Breast epithelium (tissue), 4 donors: Measurements from ENCODE around the gene PPP3CB. TPM values are rescaled to one million over a fixed set of nuclear protein-coding genes. Genes with fewer than 3 reads are reported as not detected.

Source experiments
- DNase-seq, 2 donors: peaks; one replicate each; pipeline ENCODE4 v3.0.0-alpha.2; 2019; ENCODE audit warnings: low spot score in 2 of 2
- H3K27ac ChIP-seq, 2 donors: fragments of 200-600 bp; sonication (generic) in 1 of 2; one replicate each; pipeline ENCODE4 v1.5.1; 2016 to 2019; ENCODE audit warnings: mild to moderate bottlenecking in 1 of 2
- H3K27me3 ChIP-seq, 2 donors: fragments of 200-600 bp; sonication (generic) in 1 of 2; one replicate each; pipeline versions ENCODE4 v1.5.1 to v1.6.0; 2017 to 2019; ENCODE audit warnings: control low read depth in 1 of 2, mild to moderate bottlenecking in 1 of 2
- H3K36me3 ChIP-seq: fragments of 200-600 bp; one replicate; pipeline ENCODE4 v1.5.1; 2019
- H3K4me1 ChIP-seq, 2 donors: fragments of 200-600 bp; sonication (generic); one replicate each; pipeline ENCODE4 v1.5.1; 2016 to 2019; ENCODE audit warnings: control low read depth in 1 of 2
- H3K4me3 ChIP-seq, 3 donors: fragments of 200-600 bp; sonication (generic); 1 replicate in 2 of 3; 2 replicates in 1 of 3; pipeline ENCODE4 v1.5.1; 2016 to 2019; ENCODE audit warnings: mild to moderate bottlenecking in 3 of 3, moderate library complexity in 2 of 3
- H3K9me3 ChIP-seq, 2 donors: fragments of 200-600 bp; sonication (generic) in 1 of 2; one replicate each; pipeline ENCODE4 v1.5.1; 2016 to 2019; ENCODE audit warnings: control low read depth in 1 of 2
- POLR2A ChIP-seq: fragments of 450-650 bp; IDR thresholded peaks from one replicate; pipeline ENCODE4 v1.6.1; 2016; ENCODE audit warnings: antibody characterized with exemption, mild to moderate bottlenecking, moderate library complexity
- POLR2AphosphoS5 ChIP-seq, 3 donors: sonication (generic); formaldehyde crosslinking; IDR thresholded peaks; one replicate each; pipeline ENCODE4 v1.6.1; 2017; ENCODE audit warnings: antibody characterized with exemption in 3 of 3
- intact Hi-C: fragments of 100-400 bp; cut with DNase I; formaldehyde crosslinking; loops from one replicate; pipeline ENCODE4 v1.15.1; 2023; ENCODE audit warnings: low total_unique reads
- total RNA-seq, 3 donors: library from RNA; depleted of rRNA; stranded (reverse); fragments of >200 nt; gene quantifications; one replicate each; pipeline ENCODE4 v1.1.0, GENCODE V29; 2016
- TF ChIP-seq, protein P1 (sequence below), 3 donors: fragments of 450-650 bp; IDR thresholded peaks; one replicate each; pipeline ENCODE4 v1.5.1; 2016 to 2017; ENCODE audit warnings: antibody characterized with exemption in 3 of 3, mild to moderate bottlenecking in 3 of 3, moderate library complexity in 3 of 3

Gene PPP3CB
- total RNA-seq, 3 donors from 2014 or later: 42.0 to 79.0 (median 49.5) TPM

- no peak overlapping the region for H3K4me3 ChIP-seq
- no peak for TF ChIP-seq POLR2A
- TF ChIP-seq, protein P1, sequence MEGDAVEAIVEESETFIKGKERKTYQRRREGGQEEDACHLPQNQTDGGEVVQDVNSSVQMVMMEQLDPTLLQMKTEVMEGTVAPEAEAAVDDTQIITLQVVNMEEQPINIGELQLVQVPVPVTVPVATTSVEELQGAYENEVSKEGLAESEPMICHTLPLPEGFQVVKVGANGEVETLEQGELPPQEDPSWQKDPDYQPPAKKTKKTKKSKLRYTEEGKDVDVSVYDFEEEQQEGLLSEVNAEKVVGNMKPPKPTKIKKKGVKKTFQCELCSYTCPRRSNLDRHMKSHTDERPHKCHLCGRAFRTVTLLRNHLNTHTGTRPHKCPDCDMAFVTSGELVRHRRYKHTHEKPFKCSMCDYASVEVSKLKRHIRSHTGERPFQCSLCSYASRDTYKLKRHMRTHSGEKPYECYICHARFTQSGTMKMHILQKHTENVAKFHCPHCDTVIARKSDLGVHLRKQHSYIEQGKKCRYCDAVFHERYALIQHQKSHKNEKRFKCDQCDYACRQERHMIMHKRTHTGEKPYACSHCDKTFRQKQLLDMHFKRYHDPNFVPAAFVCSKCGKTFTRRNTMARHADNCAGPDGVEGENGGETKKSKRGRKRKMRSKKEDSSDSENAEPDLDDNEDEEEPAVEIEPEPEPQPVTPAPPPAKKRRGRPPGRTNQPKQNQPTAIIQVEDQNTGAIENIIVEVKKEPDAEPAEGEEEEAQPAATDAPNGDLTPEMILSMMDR (IDR thresholded peaks at IDR 0.05): no peak
- H3K27ac ChIP-seq: no peak overlapping the region
- no peaks in the 10 kb centered on the region for H3K36me3 ChIP-seq
- H3K4me1 ChIP-seq: peaks cover 0 to 3% of the 10 kb centered on the region in 2 donors
- H3K9me3 ChIP-seq: no peaks in the 10 kb centered on the region
- intact Hi-C loops: no loop called here
- DNase-seq: no peak
- no peaks in the 10 kb centered on the region for H3K27me3 ChIP-seq
Observed at GRCh38 chr10:73497623-73498022, 1.8 kb upstream of the PPP3CB start.

- DNase-seq: peak; percentile 82 to 87
- TF ChIP-seq, protein P1 (IDR thresholded peaks at IDR 0.05): no peak
- TF ChIP-seq POLR2A: no peak
- peak; percentile 7 to 38 (median 14) for TF ChIP-seq POLR2AphosphoS5 (IDR thresholded peaks at IDR 0.05)
- no peaks in the 10 kb centered on the region for H3K27me3 ChIP-seq
- H3K36me3 ChIP-seq: no peaks in the 10 kb centered on the region
- intact Hi-C loops: no loop called here
- H3K4me3 ChIP-seq: peak overlapping the region; percentile 70 to 93 (median 83)
- H3K27ac ChIP-seq: peak overlapping the region; percentile 98
- H3K4me1 ChIP-seq: peaks cover 0 to 3% of the 10 kb centered on the region in 2 donors
- H3K9me3 ChIP-seq: no peaks in the 10 kb centered on the region
Observed at GRCh38 chr10:73495226-73495883, 469 bp downstream of the PPP3CB start.

GRCh38 chr10:73494877-73495225 is 973 bp downstream of the PPP3CB start:
- H3K27ac ChIP-seq: peak overlapping the region; percentile 98
- peak overlapping the region; percentile 70 to 93 (median 83) for H3K4me3 ChIP-seq
- peaks cover 0 to 3% of the 10 kb centered on the region in 2 donors for H3K4me1 ChIP-seq
- H3K27me3 ChIP-seq: no peaks in the 10 kb centered on the region
- intact Hi-C loops: no loop called here
- H3K36me3 ChIP-seq: no peaks in the 10 kb centered on the region
- DNase-seq: no peak
- no peak for TF ChIP-seq POLR2AphosphoS5 (IDR thresholded peaks at IDR 0.05)
- TF ChIP-seq, protein P1 (IDR thresholded peaks at IDR 0.05): no peak
- no peak for TF ChIP-seq POLR2A
- no peaks in the 10 kb centered on the region for H3K9me3 ChIP-seq

GRCh38 chr10:73494213-73494612 is 1.6 kb downstream of the PPP3CB start:
- TF ChIP-seq POLR2AphosphoS5 (IDR thresholded peaks at IDR 0.05) (no peak), POLR2A (no peak)
- TF ChIP-seq, protein P1 (IDR thresholded peaks at IDR 0.05): no peak
- peak overlapping the region in 1 of 2 donors; percentile 98 for H3K27ac ChIP-seq
- H3K27me3 ChIP-seq: no peaks in the 10 kb centered on the region
- intact Hi-C loops: no loop called here
- no peaks in the 10 kb centered on the region for H3K9me3 ChIP-seq
- no peaks in the 10 kb centered on the region for H3K36me3 ChIP-seq
- peak overlapping the region; percentile 70 to 93 (median 83) for H3K4me3 ChIP-seq
- peaks cover 0 to 3% of the 10 kb centered on the region in 2 donors for H3K4me1 ChIP-seq
- no peak for DNase-seq

DNA sequence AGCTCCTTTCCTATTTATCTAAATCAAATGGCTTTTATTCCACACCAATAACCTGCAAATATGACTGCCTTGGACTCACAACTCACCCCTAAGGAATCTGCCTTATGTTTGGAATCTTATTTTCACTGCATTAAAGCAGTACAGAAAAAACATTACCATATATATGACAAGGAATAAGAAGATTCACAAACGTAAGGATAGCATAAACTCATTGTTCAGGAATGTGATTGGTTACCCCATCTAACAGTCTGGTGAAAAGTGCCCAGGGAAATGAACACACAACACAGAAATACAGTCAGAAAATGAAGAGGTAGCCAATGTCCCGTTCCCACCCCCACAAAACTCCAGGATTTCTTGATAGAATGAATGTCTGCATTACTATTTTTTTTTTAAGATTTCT is 2.0 kb downstream of the PPP3CB start:
- Histone ChIP-seq H3K27ac (peak overlapping the region in 1 of 2 donors; percentile 11), H3K9me3 (no peaks in the 10 kb centered on the region), H3K36me3 (no peaks in the 10 kb centered on the region), H3K4me1 (peaks cover 0 to 3% of the 10 kb centered on the region in 2 donors), H3K27me3 (no peaks in the 10 kb centered on the region), H3K4me3 (peak overlapping the region; percentile 70 to 93 (median 83))
- no peak for DNase-seq
- intact Hi-C loops: no loop called here
- TF ChIP-seq POLR2A (no peak), POLR2AphosphoS5 (IDR thresholded peaks at IDR 0.05) (no peak)
- TF ChIP-seq, protein P1 (IDR thresholded peaks at IDR 0.05): no peak
